ENCODE data around the gene SELENBP1.

- no peak for TF ChIP-seq CTCF (IDR thresholded peaks at IDR 0.05)
- TF ChIP-seq POLR2A (IDR thresholded peaks at IDR 0.05), result no peak
Measured at GRCh38 chr1:151334822-151335221, 37.7 kb downstream of the SELENBP1 start.

Data from Peyer's patch (tissue), 4 donors.